ENCODE measurements around the gene NCLN. TPM values are rescaled to one million over a fixed set of nuclear protein-coding genes. Genes with fewer than 3 reads are reported as not detected.

Gene NCLN
- total RNA-seq, 1 donor from 2014 or later, result 61.1 TPM

DNA sequence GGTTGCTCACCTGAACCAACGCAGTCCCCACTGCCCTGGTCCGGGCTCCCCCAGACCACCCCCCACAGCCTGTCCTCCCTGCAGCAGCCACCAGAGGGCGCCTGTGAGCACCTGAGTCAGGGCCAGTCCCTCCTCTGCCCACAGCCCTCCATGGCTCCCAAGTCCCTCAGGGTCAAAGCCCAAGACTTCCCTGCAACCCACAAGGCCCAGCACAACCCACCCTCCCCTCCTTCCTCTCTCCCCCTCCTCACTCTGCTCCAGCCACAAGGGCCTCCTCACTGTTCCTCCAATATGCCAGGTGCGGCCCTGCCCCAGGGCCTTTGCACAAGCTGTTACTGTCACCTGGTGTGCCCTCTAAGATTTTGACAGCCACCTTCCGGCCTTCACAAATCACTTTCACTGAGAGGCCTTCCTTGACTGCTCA is 39.0 kb upstream of the NCLN start:
- peak; percentile 55 for ATAC-seq (ENCODE audit: low read depth)
- CTCF ChIA-PET, result interaction anchor here (0.9 to 1.2 kb wide), 3 partner anchors 11 to 18 kb away, joined by 3 to 5 read pairs (median 5); no protein-coding TSS in a partner anchor

DNA sequence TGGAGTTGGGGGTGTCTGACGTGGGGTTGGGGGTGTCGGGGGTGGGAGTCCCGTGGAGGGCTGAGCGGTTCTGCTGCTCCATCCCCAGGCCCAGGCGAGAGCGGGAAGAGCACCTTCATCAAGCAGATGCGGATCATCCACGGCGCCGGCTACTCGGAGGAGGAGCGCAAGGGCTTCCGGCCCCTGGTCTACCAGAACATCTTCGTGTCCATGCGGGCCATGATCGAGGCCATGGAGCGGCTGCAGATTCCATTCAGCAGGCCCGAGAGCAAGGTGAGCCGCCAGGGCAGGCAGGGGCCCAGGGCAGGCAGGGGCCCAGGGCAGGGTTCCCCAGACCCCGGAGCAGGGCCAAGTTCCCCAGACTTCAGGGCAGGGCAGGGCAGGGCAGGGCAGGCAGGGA is 37.2 kb upstream of the NCLN start:
- no peak for ATAC-seq (ENCODE audit: low read depth)
- POLR2A ChIA-PET, result no interaction called here
- intact Hi-C loops (cut with micrococcal nuclease), result no loop called here

More for the DNA sequence above, 39.0 kb upstream of the NCLN start:
- peaks cover 4% of the 10 kb centered on the region for H3K27me3 Mint-ChIP-seq
- DNase-seq, result peak; percentile 65
- POLR2A ChIA-PET, result interaction anchor here (0.6 to 1.1 kb wide), 4 partner anchors 15 to 1150 kb away, joined by 3 to 5 read pairs (median 3); no protein-coding TSS in a partner anchor
- peaks cover 23% of the 10 kb centered on the region for H3K4me1 Mint-ChIP-seq
- TF ChIP-seq CTCF (IDR thresholded peaks at IDR 0.05), result no peak
- no peak overlapping the region for H3K27ac Mint-ChIP-seq
- H3K4me3 Mint-ChIP-seq, result no peak overlapping the region
- H3K36me3 Mint-ChIP-seq (ENCODE audit: low read depth), result no peaks in the 10 kb centered on the region
- intact Hi-C loops (cut with micrococcal nuclease), result loop anchor here (1.0 kb wide), 1 partner anchor 17 kb away; no protein-coding TSS in a partner anchor
- H3K9me3 Mint-ChIP-seq, result no peaks in the 10 kb centered on the region

DNA sequence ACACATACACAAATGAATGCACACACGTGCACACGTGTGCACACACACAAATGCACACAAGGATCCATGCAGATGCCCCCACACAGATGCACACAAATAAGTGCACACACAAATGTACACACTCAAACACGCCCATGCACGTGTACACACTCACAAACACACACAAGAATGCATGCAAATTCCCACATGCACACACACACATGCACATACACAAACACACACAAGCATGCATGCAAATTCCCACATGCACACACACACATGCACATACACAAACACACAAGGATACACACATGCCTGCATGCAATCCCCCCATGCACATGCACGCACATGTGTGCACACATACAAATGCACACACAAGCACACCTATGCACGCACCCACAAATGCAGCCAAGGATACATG is 36.6 kb upstream of the NCLN start:
- Mint-ChIP-seq H3K4me1 (peaks cover 15% of the 10 kb centered on the region), H3K27me3 (peaks cover 4% of the 10 kb centered on the region), H3K27ac (no peak overlapping the region), H3K9me3 (no peaks in the 10 kb centered on the region), H3K36me3 (ENCODE audit: low read depth) (no peaks in the 10 kb centered on the region), H3K4me3 (no peak overlapping the region)
- intact Hi-C loops (cut with micrococcal nuclease), result no loop called here
- ATAC-seq (ENCODE audit: low read depth), result no peak
- DNase-seq, result no peak
- TF ChIP-seq CTCF (IDR thresholded peaks at IDR 0.05), result no peak
- ChIA-PET POLR2A (no interaction called here), CTCF (no interaction called here)

More for the DNA sequence above, 37.2 kb upstream of the NCLN start:
- no peak for DNase-seq
- H3K4me3 Mint-ChIP-seq, result no peak overlapping the region
- H3K27me3 Mint-ChIP-seq, result peaks cover 4% of the 10 kb centered on the region
- TF ChIP-seq CTCF (IDR thresholded peaks at IDR 0.05), result no peak
- H3K36me3 Mint-ChIP-seq (ENCODE audit: low read depth), result no peaks in the 10 kb centered on the region
- no peak overlapping the region for H3K27ac Mint-ChIP-seq
- H3K9me3 Mint-ChIP-seq, result no peaks in the 10 kb centered on the region
- H3K4me1 Mint-ChIP-seq, result peaks cover 15% of the 10 kb centered on the region
- CTCF ChIA-PET, result no interaction called here

GRCh38 chr19:3149526-3150505 is 35.9 kb upstream of the NCLN start:
- Mint-ChIP-seq H3K4me1 (peaks cover 15% of the 10 kb centered on the region), H3K27ac (peak overlapping the region; percentile 24), H3K27me3 (peaks cover 4% of the 10 kb centered on the region), H3K4me3 (no peak overlapping the region), H3K36me3 (ENCODE audit: low read depth) (no peaks in the 10 kb centered on the region), H3K9me3 (no peaks in the 10 kb centered on the region)
- intact Hi-C loops (cut with micrococcal nuclease), result no loop called here
- POLR2A ChIA-PET, result interaction anchor here (0.6 kb wide), 1 partner anchor 60 kb away, joined by 5 read pairs; no protein-coding TSS in a partner anchor
- CTCF ChIA-PET, result no interaction called here
- no peak for TF ChIP-seq CTCF (IDR thresholded peaks at IDR 0.05)
- ATAC-seq (ENCODE audit: low read depth), result peak; percentile 69
- no peak for DNase-seq

DNA sequence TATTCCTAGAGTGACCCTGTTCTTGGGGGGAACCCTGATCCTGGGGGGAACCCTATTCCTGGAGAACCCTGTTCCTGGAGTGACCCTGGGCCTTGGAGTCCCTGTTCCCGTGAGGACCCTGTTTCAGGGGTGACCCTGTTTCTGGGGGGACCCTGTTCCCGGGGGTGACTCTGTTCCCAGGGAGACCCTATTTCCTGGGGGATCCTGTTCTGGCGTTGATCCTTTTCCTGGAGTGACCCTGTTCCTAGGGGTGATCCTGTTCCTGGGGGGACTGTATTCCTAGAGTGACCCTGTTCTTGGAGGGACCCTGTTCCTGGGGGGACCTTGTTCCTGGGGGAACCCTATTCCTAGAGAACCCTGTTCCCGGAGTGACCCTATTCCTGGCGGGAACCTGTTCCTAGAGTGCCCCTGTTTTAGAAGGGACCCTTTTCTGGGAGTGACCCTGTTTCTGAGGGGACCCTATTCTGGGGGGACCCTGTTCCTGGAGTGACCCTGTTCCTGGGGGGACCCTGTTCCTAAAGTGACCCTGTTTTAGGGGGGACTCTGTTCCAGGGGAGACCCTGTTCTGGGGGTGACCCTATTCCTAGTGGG is 34.9 kb upstream of the NCLN start:
- TF ChIP-seq CTCF (IDR thresholded peaks at IDR 0.05), result no peak
- Mint-ChIP-seq H3K27ac (no peak overlapping the region), H3K9me3 (no peaks in the 10 kb centered on the region), H3K4me3 (no peak overlapping the region), H3K36me3 (ENCODE audit: low read depth) (no peaks in the 10 kb centered on the region), H3K4me1 (peaks cover 12% of the 10 kb centered on the region), H3K27me3 (peaks cover 4% of the 10 kb centered on the region)
- ATAC-seq (ENCODE audit: low read depth) (no peak), DNase-seq (no peak)
- ChIA-PET POLR2A (interaction anchor here (1.1 kb wide), 1 partner anchor 52 kb away, joined by 3 read pairs; no protein-coding TSS in a partner anchor), CTCF (interaction anchor here (0.6 to 2.2 kb wide), 2 partner anchors 16 to 22 kb away, joined by 3 to 8 read pairs; no protein-coding TSS in a partner anchor)
- intact Hi-C loops (cut with micrococcal nuclease), result no loop called here
